ENCODE results near the gene TRIM29. TPM values are rescaled to one million over a fixed set of nuclear protein-coding genes. Genes with fewer than 3 reads are reported as not detected.

TRIM29 gene
- total and polyA plus RNA-seq, 9 of the 15 experiments (the other 6 are each of a cell fraction or from before 2014, with no cell fraction given) = 0.08 to 1.4 (median 0.42) TPM; not detected in 2

DNA sequence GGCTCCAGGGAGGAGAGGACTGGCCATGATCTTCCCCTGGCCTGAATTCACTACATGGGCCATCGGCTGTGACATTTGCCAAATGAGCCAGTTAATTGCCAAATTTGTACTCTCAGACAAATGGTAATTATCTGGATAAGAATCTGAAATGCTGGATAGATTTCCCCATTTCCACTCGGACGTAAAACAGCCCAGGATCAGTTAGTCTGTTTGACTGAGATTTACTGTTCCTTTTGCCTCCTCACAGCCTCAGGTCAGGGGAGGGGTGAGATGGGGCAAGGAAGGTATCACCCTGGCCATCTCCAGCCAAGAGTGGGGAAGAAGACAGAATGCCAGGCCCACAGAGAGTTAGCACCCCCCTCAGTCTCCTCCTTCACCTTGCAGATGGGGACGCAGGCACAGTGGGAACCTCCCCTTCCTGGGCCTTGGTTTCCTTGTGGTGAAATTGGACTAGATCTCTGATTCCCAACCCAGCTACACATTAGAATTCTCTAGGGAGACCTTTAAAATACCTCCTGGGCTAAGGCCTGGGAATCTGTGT, 5.2 kb downstream of the TRIM29 start (continued):
- TF ChIP-seq, protein P1, sequence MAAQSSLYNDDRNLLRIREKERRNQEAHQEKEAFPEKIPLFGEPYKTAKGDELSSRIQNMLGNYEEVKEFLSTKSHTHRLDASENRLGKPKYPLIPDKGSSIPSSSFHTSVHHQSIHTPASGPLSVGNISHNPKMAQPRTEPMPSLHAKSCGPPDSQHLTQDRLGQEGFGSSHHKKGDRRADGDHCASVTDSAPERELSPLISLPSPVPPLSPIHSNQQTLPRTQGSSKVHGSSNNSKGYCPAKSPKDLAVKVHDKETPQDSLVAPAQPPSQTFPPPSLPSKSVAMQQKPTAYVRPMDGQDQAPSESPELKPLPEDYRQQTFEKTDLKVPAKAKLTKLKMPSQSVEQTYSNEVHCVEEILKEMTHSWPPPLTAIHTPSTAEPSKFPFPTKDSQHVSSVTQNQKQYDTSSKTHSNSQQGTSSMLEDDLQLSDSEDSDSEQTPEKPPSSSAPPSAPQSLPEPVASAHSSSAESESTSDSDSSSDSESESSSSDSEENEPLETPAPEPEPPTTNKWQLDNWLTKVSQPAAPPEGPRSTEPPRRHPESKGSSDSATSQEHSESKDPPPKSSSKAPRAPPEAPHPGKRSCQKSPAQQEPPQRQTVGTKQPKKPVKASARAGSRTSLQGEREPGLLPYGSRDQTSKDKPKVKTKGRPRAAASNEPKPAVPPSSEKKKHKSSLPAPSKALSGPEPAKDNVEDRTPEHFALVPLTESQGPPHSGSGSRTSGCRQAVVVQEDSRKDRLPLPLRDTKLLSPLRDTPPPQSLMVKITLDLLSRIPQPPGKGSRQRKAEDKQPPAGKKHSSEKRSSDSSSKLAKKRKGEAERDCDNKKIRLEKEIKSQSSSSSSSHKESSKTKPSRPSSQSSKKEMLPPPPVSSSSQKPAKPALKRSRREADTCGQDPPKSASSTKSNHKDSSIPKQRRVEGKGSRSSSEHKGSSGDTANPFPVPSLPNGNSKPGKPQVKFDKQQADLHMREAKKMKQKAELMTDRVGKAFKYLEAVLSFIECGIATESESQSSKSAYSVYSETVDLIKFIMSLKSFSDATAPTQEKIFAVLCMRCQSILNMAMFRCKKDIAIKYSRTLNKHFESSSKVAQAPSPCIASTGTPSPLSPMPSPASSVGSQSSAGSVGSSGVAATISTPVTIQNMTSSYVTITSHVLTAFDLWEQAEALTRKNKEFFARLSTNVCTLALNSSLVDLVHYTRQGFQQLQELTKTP (IDR thresholded peaks at IDR 0.05; ENCODE audit: low read depth in 1 of 2, partially characterized antibody in 2 of 2) = no peak
- TF ChIP-seq, protein P2, sequence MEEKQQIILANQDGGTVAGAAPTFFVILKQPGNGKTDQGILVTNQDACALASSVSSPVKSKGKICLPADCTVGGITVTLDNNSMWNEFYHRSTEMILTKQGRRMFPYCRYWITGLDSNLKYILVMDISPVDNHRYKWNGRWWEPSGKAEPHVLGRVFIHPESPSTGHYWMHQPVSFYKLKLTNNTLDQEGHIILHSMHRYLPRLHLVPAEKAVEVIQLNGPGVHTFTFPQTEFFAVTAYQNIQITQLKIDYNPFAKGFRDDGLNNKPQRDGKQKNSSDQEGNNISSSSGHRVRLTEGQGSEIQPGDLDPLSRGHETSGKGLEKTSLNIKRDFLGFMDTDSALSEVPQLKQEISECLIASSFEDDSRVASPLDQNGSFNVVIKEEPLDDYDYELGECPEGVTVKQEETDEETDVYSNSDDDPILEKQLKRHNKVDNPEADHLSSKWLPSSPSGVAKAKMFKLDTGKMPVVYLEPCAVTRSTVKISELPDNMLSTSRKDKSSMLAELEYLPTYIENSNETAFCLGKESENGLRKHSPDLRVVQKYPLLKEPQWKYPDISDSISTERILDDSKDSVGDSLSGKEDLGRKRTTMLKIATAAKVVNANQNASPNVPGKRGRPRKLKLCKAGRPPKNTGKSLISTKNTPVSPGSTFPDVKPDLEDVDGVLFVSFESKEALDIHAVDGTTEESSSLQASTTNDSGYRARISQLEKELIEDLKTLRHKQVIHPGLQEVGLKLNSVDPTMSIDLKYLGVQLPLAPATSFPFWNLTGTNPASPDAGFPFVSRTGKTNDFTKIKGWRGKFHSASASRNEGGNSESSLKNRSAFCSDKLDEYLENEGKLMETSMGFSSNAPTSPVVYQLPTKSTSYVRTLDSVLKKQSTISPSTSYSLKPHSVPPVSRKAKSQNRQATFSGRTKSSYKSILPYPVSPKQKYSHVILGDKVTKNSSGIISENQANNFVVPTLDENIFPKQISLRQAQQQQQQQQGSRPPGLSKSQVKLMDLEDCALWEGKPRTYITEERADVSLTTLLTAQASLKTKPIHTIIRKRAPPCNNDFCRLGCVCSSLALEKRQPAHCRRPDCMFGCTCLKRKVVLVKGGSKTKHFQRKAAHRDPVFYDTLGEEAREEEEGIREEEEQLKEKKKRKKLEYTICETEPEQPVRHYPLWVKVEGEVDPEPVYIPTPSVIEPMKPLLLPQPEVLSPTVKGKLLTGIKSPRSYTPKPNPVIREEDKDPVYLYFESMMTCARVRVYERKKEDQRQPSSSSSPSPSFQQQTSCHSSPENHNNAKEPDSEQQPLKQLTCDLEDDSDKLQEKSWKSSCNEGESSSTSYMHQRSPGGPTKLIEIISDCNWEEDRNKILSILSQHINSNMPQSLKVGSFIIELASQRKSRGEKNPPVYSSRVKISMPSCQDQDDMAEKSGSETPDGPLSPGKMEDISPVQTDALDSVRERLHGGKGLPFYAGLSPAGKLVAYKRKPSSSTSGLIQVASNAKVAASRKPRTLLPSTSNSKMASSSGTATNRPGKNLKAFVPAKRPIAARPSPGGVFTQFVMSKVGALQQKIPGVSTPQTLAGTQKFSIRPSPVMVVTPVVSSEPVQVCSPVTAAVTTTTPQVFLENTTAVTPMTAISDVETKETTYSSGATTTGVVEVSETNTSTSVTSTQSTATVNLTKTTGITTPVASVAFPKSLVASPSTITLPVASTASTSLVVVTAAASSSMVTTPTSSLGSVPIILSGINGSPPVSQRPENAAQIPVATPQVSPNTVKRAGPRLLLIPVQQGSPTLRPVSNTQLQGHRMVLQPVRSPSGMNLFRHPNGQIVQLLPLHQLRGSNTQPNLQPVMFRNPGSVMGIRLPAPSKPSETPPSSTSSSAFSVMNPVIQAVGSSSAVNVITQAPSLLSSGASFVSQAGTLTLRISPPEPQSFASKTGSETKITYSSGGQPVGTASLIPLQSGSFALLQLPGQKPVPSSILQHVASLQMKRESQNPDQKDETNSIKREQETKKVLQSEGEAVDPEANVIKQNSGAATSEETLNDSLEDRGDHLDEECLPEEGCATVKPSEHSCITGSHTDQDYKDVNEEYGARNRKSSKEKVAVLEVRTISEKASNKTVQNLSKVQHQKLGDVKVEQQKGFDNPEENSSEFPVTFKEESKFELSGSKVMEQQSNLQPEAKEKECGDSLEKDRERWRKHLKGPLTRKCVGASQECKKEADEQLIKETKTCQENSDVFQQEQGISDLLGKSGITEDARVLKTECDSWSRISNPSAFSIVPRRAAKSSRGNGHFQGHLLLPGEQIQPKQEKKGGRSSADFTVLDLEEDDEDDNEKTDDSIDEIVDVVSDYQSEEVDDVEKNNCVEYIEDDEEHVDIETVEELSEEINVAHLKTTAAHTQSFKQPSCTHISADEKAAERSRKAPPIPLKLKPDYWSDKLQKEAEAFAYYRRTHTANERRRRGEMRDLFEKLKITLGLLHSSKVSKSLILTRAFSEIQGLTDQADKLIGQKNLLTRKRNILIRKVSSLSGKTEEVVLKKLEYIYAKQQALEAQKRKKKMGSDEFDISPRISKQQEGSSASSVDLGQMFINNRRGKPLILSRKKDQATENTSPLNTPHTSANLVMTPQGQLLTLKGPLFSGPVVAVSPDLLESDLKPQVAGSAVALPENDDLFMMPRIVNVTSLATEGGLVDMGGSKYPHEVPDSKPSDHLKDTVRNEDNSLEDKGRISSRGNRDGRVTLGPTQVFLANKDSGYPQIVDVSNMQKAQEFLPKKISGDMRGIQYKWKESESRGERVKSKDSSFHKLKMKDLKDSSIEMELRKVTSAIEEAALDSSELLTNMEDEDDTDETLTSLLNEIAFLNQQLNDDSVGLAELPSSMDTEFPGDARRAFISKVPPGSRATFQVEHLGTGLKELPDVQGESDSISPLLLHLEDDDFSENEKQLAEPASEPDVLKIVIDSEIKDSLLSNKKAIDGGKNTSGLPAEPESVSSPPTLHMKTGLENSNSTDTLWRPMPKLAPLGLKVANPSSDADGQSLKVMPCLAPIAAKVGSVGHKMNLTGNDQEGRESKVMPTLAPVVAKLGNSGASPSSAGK (IDR thresholded peaks at IDR 0.05) = no peak
- TF ChIP-seq CXXC5 (CRISPR knock-in tag; IDR thresholded peaks at IDR 0.05) = no peak
- TF ChIP-seq, protein P3, sequence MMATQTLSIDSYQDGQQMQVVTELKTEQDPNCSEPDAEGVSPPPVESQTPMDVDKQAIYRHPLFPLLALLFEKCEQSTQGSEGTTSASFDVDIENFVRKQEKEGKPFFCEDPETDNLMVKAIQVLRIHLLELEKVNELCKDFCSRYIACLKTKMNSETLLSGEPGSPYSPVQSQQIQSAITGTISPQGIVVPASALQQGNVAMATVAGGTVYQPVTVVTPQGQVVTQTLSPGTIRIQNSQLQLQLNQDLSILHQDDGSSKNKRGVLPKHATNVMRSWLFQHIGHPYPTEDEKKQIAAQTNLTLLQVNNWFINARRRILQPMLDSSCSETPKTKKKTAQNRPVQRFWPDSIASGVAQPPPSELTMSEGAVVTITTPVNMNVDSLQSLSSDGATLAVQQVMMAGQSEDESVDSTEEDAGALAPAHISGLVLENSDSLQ (IDR thresholded peaks at IDR 0.05) = no peak
